Stimulated activated CD4-positive, alpha-beta T cell treated with anti-CD3 and anti-CD28 coated beads, Interleukin-12 subunit alpha, Interleukin-12 subunit beta, amount 100 ng/mL, for 48 hours (primary cell): ENCODE data around the gene STX4.

Experiments
- DNase-seq, 3 donors: peaks; one replicate each; pipeline ENCODE4 v3.0.0-alpha.2; 2020; ENCODE audit warnings: low read depth in 2 of 3, low spot score in 1 of 3

STX4 gene, protein sequence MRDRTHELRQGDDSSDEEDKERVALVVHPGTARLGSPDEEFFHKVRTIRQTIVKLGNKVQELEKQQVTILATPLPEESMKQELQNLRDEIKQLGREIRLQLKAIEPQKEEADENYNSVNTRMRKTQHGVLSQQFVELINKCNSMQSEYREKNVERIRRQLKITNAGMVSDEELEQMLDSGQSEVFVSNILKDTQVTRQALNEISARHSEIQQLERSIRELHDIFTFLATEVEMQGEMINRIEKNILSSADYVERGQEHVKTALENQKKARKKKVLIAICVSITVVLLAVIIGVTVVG

DNA sequence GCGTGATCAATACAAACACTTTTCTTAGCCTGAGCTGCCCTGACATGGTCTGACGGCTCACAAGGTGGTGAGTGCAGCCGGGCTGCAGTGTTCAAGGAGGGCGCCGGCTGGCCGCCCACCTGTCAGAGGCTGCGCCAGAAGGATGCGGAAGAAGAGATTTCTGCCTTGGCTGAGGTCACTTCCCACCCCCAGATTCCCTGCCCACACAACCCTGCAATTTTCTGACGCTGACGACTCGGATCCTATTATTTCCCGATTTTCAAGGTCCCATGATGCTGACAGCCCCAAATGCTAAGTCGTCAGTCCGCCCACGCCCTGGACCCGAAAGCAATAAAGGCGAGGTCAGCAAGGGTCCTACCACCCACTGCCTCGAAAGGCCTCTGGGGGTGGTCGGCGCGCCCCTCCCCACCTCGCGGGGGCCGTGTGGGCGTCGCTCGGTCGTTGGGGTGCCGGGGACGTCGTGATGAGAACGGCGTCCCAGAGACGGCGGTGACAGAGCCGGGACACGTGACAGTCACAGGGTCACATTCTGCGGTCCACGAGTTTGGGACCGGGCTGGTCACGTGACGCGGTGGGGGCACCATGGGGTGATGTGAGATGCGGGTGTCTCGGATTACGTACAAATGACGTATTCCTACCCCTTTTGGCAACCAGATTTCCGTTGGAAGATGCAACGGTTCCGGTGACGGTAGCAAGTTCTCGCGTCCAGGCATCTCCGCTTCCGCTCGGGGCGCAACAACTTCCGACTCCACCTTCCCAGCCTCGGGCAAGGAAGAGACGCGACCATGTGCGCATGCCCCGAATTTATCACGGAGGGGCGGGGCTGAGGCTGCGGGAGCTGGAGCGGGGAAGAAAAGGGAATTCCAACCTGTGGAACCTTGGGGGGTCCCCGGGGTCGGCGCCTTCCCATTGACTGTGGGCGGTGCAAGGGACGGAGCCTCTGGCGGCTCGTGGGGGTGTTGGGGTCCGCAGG is at the start of gene STX4:
STX4 (plus strand) TSS at position 823 of the 973 bp plus-strand sequence. CDS start 248 bp downstream, outside the sequence.
- peak; percentile 90 to 96 (median 92) for DNase-seq

DNA sequence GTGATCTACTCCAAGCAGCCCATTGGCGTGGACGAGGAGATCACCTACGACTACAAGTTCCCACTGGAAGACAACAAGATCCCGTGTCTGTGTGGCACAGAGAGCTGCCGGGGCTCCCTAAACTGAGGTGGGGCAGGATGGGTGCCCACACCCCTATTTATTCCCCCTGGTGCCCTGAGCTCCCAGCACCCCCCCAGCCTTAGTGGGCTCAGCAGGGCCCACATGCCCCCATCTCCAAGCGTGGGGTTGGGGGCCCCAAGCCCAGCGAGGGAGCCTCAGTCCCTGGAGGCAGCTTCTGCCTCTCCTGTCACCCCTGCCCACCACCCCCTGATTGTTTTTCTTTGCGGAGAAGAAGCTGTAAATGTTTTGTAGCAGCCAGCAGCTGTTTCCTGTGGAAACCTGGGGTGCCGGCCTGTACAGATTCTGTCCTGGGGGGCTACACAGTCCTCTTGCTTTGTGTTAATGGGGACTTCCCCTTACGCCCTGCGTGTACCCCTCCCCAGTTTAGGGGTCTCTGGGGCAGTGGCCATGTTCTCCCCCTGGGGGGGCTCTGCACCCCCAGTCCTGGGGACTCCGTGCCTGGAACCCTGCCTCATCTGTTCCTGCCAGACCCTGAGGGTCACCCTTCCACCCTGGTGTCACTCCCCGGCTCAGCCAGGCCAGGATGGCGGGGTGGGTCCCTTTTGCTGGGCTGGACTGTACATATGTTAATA is 49.3 kb upstream of the STX4 start:
- DNase-seq: no peak

DNA sequence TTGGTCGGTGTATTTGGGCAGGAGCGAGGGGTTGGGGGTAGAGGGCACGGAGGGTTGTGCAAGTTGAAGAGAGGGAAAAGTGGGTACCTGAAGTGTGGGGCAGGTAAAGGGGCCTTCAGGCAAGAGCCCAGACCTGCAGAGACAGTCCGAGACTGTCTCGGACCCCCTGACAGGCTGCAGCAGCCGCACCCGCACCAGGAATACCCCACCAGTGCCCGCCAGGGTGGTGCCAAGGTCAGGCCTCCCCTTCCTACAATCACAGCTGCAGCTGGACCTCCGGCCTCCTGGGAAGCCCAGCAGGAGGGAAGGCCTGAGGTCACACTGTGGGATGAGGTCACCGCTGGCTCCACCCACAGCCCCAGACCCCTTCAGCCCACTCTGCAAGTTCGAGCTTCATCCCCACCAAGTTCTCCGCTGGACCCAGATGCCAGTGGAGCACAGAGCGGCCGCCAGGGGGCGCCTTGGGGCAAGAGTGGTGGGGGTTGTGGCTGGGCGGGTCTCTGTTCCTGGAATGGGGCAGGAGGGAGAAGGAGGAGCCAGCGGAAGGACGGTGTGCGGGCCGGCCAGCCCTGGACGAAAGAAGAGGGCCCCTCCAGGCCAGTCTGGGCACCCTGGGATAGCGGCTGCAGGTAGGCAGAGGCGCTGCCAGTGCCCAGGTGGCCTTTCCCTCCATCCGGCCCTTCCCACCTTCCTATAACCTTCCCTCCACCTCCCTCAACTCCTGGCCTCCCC is 48.5 kb upstream of the STX4 start, which contains the start of gene HSD3B7:
HSD3B7 (plus strand) TSS at position 539 of the 732 bp plus-strand sequence. CDS start 452 bp downstream, outside the sequence.
- peak; percentile 66 to 85 (median 78) for DNase-seq

DNA sequence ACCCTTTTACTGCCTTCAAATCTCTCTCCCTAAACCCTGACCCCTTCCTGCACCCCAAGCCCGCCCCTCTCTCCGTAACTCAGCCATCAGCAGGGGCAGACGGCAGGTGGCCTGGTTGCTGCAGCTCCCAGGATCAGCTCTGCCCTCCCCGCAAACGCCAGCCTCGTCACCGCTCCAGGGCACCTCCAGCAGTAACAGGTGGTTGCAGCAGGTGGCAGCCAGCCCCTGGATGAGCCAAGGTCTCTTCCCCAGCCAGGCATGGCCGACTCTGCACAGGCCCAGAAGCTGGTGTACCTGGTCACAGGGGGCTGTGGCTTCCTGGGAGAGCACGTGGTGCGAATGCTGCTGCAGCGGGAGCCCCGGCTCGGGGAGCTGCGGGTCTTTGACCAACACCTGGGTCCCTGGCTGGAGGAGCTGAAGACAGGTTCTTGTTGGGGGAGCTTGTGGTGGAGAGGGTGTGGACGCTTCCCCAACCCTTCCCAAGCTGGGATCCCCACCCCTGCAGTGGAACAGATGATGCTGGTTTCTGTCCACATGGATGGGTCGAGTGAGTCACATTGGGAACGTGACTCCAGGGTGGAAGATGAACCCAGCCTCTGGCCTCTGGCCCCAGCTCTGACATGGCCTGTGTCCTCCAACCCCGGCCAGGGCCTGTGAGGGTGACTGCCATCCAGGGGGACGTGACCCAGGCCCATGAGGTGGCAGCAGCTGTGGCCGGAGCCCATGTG is 47.8 kb upstream of the STX4 start:
- DNase-seq: no peak

DNA sequence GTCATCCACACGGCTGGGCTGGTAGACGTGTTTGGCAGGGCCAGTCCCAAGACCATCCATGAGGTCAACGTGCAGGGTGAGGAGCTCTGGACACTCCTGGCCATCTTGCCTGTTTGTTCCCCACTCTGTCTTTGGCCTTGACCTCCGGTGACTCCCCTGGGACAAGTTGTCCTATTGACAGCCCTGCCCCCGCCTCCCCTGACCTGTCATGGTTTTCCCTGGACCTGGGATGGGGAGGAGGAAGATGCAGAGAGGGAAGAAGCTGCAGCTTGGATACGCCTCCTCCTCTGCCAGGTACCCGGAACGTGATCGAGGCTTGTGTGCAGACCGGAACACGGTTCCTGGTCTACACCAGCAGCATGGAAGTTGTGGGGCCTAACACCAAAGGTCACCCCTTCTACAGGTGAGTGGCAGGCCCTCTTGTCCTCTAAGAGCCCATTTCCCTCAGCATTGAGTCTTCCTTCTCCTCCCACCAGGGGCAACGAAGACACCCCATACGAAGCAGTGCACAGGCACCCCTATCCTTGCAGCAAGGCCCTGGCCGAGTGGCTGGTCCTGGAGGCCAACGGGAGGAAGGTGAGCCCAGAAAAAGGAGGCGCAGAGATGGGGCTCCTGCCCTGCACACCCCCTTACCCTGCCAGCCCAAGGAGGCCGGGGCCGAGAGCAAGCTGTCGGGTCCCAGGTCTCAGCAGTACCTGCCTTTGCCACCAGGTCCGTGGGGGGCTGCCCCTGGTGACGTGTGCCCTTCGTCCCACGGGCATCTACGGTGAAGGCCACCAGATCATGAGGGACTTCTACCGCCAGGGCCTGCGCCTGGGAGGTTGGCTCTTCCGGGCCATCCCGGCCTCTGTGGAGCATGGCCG is 47.0 kb upstream of the STX4 start:
- no peak for DNase-seq

DNA sequence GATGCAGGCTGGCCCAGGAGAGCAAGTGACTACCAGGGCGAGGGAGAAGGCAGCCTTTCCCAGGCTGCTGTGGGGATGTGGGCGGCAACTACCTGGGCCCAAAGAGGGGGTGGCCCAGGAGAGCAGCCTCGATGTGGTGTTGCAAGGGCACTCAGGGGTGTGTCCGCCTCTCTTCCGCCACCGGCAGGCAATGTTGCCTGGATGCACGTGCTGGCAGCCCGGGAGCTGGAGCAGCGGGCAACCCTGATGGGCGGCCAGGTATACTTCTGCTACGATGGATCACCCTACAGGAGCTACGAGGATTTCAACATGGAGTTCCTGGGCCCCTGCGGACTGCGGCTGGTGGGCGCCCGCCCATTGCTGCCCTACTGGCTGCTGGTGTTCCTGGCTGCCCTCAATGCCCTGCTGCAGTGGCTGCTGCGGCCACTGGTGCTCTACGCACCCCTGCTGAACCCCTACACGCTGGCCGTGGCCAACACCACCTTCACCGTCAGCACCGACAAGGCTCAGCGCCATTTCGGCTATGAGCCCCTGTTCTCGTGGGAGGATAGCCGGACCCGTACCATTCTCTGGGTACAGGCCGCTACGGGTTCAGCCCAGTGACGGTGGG is 45.7 kb upstream of the STX4 start:
- DNase-seq: no peak

DNA sequence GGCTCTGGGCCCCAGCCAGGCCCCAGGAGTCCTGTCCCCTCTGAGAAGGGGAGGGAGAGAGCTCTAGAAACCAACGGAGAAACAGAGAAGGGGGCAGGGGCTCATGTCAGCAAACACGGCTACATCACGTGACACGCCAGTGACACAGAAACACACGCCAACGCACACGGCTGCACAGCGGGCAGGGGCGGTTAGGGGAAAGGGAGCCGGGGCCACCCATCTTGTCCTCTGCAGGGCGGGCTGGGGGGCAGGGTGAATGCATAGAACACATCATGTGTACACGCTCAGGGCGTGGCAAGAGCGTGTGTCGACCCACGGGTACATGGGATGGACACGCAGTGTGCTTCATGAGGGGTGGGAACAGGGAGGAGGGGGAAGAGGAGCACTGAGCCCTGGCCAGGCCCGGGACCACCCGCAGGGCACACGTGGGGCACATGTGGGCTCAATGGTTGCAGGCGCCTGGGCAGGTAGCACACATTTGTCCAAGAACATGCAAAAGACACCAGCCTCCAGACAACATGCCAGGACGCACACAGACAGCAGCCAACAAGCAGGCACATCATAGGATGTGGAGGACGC is 43.8 kb upstream of the STX4 start:
- no peak for DNase-seq

DNA sequence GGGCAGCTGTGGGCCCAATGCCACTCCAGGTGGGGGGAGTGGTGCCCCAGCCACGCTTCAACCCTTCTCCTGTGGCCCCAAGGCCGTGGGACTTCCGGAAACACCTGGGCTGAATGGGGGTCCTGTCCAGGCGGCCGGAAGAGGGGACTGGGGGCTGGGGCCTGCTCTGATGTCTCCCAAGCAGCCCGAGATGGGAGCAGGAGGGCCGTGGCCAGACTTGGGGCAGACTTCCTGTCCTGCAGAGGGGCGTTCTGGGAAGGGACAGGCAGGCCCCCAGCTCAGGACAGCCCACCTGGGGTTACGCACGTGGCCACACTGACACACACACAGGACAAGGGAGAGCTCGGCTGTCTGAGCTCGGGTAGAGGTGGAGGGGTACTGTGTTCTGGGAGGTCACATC is 43.3 kb upstream of the STX4 start:
- no peak for DNase-seq

DNA sequence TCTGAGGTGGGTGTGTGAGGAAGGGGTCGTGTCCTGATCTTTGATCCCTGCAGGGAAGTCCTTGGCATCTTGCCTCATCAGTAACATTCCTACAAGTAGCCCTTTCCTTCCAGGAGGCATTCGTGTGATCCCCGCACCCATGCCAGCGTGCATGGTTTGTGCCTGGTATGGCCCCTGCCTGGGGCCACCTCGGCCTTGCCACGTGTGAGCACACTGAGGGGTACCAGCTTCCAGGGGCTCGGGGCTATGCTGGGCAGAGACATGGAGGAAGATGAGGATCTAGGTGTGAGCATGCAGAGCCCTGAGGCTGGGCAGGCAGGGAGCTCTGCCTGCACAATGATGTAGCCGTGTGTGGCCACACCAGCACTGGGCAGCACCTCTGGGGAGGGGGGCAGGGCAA is 42.3 kb upstream of the STX4 start:
- no peak for DNase-seq

DNA sequence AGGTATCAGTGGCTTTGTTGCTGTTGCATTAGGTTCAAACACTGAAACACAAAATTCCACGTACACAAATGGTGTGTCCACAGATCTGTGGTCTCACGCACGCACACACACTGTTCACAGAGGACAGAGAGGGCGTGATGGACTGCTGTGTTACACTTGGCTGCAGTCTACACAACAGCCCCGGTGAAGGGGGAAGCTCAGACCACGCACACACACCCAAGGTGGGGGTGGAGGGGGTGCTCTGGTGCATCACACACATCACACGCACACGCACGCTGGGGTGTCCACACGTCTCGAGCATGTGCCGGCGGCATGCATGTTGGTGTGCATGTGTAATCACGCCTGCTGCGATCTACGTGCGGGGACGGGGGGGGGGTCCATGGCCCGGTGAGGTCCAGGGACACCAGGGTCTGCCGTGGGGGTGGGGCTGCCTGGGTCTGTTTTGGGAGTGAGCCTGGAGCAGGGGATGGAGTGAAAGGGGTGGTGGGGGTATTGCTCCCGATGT is 41.0 kb upstream of the STX4 start:
- DNase-seq: no peak

DNA sequence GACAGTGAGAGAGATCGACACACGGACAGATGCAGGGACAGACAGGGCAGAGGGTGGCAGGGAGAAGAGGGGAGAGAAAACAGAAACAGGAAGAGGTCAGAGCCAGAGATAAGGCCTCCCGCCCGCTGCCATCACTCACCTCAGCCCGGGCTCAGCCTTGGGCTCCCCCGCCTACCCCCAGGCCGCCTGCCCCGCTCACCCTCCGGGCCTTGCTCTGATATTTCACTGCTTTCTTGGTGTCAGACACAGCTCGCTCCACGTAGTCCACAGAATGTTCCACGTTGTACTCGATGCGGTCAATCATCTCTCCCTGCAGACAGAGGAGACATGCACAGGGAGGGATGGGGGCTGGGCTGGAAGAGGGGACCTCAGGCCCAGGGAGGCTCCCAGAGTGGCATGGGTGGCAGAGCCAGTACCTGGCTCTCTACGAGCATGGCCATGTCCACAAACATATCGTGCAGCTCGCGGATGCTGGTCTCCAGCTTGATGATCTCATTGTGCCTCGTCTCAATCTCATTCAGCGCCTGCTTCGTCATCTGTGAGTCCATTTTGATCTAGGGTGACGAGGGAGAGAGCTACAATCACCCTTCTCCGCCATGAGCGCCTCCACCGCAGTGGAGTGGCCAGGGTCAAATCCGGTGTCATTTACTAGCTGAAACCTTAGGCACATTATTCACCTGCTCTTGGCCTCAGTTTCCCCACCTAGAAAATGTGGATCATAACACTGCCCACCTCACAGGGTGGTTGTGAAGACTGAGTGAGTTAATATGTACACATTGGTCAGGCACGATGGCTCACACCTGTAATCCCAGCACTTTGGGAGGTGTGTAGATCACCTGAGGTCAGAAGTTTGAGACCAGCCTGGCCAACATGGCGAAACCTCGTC is 40.2 kb upstream of the STX4 start:
- no peak for DNase-seq

DNA sequence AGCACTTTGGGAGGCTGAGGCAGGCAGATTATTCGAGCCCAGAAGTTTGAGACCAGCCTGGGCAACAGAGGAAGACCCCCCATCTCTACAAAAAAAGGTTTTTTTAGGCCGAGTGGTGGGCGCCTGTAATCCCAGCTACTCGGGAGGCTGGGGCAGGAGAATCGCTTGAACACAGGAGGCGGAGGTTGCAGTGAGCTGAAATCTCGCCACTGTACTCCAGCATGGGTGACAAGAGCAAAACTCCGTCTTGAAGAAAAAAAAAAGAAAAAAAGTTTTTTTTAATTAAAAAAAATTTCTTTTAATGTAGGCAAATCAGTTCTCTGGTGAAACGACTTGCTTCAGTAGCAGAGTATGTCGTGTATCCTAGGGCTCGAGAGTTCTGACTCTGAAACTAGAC is 37.4 kb upstream of the STX4 start:
- DNase-seq: no peak

DNA sequence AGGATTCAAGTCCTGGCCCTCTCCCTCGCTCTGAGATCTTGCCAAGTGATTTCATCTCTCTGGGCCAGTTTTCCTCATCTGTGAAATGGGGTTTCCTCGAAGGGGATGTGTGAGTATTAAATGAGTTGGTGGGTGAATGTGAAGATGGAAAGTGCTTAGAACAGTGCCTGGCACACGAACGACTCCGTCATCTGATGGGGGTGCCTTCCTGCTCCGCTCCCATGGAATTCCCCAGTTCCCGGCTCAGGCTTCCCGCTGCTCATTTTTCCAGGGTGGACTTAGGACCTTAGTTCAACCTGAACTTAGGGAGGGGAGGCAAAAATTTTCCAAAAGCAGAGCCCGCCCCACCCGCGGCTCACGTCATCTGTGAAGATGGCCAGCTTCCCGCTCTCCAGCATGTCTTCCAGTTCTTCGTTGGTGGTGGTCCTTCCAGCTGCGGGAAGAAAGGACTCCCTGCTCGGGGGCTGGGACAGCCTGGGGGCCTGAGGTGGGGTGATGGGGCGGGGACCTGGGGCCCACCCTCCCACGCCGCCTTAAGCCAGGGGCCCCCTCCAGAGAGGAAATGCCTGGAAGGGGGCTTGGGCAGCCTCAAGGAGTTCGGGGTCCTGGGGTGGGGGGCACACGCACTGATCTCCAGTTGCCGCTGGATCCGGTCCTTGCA is 36.9 kb upstream of the STX4 start:
- DNase-seq: no peak

DNA sequence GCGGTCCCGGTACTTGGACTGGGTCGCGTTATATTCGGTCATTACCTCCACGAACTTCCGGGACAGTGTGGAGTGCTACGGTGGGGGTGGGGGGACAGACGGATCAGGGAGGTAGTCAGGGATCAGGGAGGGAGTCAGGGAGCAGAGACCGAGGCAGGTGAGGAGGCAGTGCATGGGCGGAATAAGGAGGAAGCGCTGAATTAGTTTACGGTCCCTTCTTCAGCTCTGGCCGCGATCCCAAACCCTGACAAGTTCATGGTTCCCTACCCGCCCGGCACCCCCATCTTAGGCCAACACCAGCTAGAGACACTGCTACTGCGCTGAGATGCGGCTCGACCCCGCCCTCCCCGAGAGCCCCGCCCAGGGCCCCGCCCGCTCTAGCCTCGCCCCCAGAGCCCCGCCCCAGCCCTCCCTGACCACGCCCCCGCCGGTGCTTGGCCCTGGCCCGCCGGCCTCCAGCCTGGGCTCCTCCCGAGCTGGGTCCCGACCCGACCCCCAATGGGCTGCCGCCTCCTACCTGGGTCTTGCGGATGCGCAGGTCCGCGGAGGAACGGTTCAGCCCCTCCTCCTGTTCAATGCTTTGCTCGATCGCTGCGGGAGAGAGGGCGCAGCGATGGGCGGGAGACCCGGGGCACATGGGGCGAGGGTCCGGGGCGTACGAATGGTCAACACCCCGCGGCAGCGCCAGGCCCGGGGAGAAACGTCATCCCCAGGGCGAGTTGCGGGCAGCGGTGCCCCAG is 36.2 kb upstream of the STX4 start:
- DNase-seq: peak; percentile 69 to 80 (median 78)

DNA sequence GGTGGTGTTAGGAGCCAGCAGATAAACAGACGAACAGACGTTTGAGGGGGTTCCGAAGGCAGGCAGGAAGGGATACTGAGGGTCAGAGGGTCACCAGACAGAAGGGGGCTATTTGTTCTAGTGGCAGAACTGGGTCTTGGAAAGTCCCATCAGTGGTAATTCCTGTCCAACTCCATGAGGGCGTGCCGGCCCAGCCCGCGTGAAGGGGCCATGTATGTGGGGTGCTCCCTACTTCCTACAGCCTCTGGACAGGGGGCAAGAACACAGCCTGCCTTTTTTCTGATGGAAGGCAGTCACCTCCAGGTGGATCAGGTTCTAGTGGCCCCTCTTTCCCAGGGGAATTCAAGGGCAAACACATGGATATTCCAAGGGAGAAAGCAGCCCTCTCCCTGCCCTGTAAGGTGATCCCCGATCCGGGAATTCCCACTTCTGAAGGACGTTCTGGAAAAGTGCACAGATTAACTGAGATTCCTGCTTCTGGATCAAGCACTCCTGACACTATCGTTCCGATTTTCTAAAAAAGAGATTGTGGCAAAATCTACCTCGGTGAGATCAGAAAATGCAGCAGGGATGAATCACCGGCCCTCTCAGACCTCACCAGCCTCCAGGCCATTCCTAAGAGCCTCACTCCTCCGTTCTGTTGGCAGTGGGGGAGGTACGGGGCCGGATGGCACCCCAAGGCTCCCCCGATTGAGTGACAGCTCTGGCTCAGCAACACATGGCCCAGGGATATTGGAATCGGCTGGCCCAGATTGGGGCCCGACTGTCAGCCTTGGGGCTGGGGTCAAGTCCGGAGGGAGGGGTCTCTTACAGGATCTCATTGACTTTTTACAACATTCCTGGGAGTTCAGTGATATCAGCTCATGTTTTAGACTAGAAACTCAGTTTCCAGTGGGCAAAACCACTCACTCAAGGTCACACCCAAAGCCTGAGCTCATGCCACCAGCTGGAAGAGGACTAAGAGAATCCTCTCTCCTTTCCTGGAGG is 35.3 kb upstream of the STX4 start:
- no peak for DNase-seq
